Left colon (tissue), 2 donors: ENCODE measurements around the gene EDEM3. TPM values are rescaled to one million over a fixed set of nuclear protein-coding genes. Genes with fewer than 3 reads are reported as not detected.
A peak's percentile ranks its signal among the peaks of the same experiment; 100 is the strongest.
"Not testable (repeated sequence)": the region's sequence is repeated elsewhere in the genome, so short reads cannot be mapped to it uniquely, and the experiment has no call there.

Experiments used
- ATAC-seq: fragments of 200-7000 bp; cut with Tn5 transposase; one replicate; pipeline ENCODE4 v1.9.1; 2020; ENCODE audit warnings: mild to moderate bottlenecking, moderate library complexity
- DNase-seq, 2 donors: peaks; one replicate each; pipeline ENCODE4 v3.0.0-alpha.2; 2020
- intact Hi-C, 2 donors: fragments of 100-400 bp; cut with DNase I in 1 of 2; cut with micrococcal nuclease in 1 of 2; formaldehyde crosslinking; loops; one replicate each; pipeline versions ENCODE4 v1.11.2 to v1.14.0; 2022; cut with DNase I, micrococcal nuclease
- total RNA-seq, 2 donors: library from RNA; stranded (reverse); fragmentation: NEBNext Ultra II Directional; extraction: Animal tissue kit (Norgen Biotek cat#: 25700); gene quantifications; one replicate each; pipeline ENCODE4 v1.2.1, GENCODE V29; 2021
- donor health status: DM: no; HTN: no; CAD: no.
- donor health status: DM: yes; HTN: yes; CAD: no.

EDEM3 gene
- total RNA-seq, 2 donors from 2014 or later = 68.6 to 81.6 TPM

DNA sequence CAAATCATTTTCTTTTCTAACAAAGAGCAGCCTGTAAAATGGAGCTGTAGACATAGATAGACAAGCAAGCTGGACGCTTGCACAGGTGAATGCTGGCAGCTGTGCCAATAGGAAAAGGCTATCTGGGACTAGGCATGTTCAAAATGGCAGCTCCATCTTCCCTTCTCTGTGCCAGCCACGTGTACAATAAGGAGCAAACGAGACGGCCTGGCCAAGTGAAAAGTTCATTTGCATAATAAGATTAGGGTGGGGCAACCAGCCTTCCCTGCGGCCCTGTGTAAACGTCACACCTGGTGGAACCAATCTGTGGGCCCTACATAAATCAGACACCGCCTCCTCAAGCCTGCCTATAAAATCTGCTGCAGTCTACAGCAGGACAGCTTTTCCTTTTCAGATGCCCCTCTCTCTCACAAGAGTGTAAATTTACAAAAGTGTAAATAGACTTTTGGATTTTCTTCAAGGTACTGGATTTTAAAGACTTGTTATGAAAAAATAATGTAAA lies 16.6 kb upstream of the EDEM3 start:
- DNase-seq = no peak
- peak; percentile 40 for ATAC-seq
- intact Hi-C loops = no loop called here

DNA sequence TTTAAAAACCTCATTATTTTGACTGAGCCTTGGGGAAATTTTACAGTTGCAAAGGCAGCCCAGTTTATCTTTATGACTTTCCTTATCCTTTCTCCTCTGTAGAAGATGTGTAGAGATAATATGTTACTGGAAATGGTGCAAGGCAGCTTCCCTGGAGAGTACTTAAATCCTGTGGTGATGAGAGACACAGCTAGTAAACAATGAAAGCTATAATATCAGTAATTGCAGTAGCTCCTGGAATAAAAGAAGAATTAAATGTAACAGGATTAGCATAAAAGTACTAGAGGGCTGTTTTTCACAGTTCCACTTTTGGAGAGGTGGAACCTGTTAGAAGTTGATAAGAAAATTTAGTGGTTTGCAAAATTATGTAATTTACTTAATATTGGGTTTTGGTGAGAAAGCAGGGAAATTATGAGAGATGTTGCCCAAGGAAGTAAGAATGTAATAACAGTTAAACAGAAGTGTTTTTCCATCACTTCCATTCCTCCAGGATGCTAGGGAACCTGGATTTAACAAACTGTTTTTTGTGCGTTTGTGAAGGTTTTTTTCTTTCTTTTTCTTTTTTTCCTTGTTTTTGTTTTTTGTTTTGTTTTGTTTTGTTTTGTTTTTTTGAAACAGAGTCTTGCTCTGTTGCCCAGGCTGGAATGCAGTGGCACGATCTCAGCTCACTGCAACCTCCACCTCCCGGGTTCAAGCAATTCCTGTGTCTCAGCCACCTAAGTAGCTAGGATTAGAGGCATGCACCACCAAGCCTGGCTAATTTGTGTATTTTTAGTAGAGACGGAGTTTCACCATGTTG lies 15.7 kb upstream of the EDEM3 start:
- no peak for ATAC-seq

DNA sequence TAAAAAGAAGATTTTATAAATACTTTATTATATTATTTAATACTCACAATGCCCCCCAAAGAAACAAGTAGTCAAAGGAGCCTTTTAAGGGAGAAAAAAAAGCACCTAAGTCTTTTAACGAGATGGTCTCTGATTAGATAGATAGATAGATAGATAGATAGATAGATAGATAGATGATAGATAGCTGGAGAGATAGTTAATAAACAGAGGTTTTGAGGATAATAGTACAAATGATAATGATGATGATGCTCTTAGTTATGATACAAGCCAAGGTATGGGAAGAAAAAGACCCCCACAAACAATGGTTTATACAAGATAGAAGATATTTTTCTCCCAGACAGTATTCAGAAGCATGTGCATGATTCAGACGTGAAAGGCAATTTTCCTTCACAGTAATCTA lies 14.6 kb upstream of the EDEM3 start:
- DNase-seq = no peak
- intact Hi-C loops = no loop called here
- no peak for ATAC-seq

More for the DNA sequence above, 15.7 kb upstream of the EDEM3 start:
- intact Hi-C loops = no loop called here
- DNase-seq = no peak

DNA sequence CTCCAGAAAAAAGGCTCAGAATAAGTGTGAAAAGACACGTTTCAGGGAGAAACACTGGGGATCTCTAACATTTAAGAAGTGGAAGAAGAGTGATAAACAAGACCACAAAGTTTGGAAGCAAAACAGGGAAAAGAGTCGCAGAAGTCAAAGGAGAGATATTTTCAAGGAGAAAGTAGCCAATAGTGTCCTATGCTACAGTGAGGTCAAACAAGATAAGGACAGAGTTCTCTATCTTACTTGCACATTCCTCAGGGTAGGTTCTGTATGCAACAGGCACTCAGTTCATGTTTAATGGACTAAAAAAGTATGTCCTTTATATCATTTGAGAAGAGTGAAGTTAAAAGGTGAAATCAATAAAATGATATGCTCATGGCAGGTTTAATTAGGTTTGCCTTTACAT lies 13.8 kb upstream of the EDEM3 start:
- no peak for ATAC-seq
- intact Hi-C loops = no loop called here
- no peak for DNase-seq

DNA sequence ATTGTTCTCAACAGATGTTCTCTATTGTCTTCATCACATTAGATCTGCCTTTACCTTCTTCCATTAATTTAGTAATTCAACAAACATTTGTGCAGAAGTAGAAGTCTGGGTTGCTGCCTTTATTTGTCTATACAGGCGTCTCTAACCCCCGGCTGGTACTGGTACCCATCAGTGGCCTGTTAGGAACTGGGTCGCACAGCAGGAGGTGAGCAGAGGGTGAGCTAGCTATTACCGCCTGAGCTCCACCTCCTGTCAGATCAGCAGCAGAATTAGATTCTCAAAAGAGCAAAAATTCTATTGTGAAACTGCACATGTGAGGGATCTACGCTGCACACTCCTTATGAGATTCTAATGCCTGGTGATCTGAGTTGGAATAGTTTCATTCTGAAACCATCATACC lies 12.9 kb upstream of the EDEM3 start:
- ATAC-seq (no peak), DNase-seq (no peak)
- intact Hi-C loops = no loop called here

DNA sequence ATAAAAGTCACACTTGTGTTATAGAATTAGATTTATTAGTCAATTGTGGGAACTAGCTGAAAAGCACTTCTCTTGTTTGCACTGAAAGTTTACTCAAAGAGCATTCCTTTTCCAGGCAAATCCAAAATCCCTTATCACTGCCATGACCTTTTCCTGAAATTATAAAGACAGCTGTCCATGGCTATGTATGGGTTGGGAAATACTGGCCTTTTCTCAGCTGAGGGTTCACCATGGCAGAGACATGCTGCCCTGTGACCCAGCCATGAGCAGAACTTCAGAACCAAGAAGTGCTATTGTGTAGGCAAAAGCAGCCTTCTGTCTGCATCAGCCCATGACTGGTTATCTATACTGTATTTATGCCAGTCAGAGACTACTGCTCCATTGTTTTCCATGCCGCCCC lies 9.8 kb upstream of the EDEM3 start:
- intact Hi-C loops = no loop called here
- DNase-seq (no peak), ATAC-seq (no peak)

DNA sequence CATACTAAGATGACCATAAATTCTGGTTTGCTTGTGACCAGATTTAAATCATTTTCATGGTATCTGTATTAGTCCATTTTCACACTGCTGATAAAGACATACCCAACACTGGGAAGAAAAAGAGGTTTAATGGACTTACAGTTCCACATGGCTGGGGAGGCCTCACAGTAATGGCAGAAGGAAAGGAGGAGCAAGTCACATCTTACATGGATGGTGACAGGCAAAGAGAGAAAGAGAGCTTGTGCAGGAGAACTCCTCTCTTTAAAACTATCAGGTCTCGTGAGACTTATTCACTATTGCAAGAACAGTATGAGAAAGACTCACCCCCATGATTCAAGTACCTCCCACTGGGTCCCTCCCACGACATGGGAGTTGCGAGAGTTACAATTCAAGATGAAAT lies 8.9 kb upstream of the EDEM3 start:
- intact Hi-C loops, DNase-seq, ATAC-seq: not testable (repeated sequence)

DNA sequence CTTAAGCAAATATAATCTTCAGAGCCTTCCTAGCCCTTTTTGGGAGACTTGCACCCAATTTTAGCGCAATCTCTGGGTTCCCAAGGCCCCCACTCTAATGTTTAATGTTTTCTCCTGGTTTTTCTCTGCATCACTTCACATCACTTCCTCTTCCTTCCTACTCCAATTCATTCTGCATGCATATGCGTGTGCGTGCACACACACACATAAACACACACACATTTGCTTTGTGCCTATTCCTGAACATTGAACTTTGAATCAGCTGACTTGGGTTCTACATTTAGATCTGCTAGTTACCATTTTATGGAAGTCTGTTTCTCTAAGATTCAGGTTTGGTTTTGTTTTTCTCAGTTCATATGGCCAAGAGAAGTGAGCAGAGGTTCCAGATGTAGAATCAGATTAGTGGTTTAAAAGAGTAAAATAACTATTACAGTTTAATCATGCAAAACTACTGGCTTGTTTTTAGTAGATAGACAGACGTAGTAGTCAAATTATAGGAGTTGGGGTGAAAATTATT lies 7.4 kb upstream of the EDEM3 start:
- DNase-seq (no peak), ATAC-seq (peak; percentile 36)
- intact Hi-C loops = no loop called here

DNA sequence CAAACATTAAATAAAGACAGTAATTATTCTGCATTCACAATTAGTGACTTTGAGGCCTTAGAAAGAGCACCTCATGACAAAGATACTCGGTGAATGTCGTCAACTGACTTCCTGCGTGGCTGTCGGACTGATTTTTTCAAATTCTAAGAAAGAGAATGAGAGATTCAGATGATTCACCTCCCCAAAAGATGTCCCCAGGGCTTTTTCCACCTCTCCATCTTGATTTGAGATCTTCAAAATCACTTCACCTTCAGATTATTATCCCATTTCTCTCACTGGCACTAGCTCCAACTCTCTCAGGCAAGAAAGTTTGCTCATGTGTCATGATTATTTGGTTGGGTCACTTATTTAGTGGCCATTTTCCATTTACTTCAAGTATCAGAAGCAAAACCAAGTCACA lies 5.0 kb upstream of the EDEM3 start:
- intact Hi-C loops = no loop called here
- no peak for ATAC-seq
- no peak for DNase-seq

DNA sequence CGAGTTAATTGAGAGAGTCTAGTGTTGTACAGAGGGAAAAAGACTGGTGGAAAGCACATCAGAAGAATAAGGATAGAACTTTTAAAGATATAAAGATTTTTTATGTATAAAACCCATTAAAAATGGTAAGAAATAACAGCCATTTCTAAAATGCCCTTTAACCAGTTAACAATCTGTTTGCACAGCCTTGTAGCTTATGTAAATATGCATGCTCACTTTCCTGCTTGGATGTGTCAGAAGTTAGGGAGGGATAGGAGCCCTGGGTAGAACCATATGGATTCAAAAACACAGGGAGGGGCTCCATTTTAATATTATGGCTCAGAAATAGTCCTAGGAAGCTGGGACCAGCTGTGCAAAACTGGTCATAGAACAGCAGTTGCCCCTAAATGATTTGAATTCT lies 4.5 kb upstream of the EDEM3 start:
- DNase-seq (no peak), ATAC-seq (peak; percentile 15)
- intact Hi-C loops = no loop called here

DNA sequence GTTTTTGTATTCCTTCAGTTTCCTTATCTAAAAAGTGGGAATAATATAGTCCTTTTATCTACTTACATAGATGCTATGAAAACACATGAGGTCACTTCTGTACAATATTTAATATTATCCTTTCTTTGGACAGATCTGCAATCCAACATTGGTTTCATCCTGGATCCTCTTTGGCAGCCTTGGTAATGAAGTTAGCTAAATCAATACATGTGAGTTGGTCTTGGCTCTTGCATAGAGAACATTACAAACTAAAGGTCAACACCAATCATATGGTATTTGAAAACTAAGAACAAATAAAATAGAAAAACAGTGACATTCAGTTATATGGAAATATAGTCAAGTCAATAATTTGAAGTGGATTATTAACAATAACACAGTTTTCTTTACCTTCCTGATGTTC lies 3.2 kb upstream of the EDEM3 start:
- DNase-seq = no peak
- intact Hi-C loops = no loop called here
- ATAC-seq = no peak

DNA sequence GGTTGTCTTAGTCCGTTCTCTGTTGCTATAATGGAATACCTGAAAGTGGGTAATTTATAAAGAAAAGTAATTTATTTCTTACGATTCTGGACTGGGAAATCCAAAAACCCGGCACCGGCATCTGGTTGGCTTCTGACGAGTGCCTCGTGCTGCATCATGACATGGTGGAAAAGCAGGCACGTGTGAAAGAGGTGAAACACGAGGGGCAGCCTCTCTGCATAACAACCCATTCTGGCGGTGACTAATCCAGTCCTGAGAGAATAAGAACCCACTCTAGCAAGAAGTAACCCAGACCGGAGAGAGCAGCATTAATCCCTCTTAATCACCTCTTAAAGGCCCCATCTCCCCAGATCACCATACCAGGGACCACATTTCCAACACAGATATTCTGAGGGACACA lies 2.7 kb upstream of the EDEM3 start:
- intact Hi-C loops = no loop called here
- ATAC-seq (no peak), DNase-seq (no peak)

DNA sequence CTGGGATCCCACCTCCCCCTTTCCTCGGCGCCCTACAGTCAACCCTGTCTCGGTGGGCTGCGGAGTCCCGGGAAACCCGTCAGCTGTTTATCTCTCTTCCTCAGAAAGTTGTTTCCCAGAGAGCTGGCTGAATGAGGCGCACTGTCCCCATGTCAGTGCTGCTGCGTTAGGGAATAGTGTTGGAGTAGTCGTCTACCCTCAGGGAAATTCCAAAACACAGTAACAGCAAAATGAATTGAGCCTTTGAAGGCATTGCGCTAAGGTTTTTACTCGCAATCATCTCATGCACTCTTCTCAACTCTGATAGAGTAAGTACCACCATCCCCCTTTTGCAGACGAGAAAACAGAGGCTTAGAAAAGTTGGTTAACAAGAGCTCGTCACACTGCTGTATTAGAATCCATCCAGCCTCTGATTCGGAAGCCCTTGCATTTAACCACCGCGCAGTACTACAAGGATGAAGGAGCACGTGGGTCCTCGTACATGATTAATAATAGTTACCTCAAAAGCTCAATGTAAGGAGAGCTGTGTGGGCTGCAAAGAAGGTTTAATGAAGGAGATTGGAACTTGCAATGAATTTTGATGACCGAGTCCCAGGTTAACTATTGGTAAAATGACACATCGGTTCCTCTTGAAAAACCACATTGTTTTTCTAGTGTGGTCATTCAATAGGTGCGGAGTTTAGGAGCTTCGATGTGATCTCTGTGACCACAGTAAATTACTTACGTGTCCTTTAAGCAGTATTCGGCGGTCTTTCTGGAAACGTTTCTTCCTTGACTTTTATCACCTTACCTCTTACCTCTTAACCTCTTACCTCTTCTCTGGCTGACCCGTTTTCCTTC lies 788 bp upstream of the EDEM3 start:
- intact Hi-C loops = loop anchor here in 1 of 2 donors (2.0 kb wide), 1 partner anchor 49 kb away; no protein-coding TSS in a partner anchor
- ATAC-seq (peak; percentile 12), DNase-seq (peak in 1 of 2 donors; percentile 25)

DNA sequence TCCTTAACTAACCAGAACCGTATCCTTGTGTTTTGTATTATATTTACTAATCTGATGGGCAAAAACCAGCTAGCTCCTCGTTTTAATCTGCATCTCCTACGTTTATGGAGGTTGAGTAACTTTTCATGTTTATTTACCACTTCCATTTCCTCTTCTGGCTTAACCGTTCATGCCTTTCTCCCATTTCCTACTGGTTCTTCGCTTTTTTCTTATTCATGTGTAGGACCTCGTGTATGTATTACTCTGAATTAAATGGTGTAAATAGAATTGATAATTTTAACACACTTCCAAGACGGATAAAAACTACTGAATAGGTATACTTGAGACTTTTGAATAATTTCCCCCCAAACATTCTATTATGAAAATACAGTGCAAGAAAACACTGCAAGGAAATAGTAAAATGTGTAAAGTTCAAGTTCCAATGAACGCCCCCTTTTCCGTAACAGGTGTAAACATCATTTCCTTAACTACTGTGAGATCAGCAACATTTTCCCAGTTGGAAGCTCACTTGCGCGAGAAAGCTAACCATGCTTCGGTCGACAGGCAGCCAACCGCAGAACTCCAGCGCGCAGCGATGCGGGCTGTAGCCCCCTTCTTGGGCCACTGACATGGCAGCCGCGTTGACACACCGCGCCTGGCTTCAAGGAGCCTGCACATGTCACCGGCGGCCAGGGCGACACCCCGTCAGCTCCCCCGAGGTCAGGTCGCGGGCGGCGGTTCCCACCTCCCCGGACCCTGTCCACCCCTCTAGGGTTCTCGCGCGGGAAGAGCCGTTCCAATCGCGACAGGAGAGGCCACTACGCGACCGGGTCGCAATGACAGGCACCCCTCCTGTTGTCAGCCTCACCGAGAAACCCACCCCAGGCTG lies 816 bp downstream of the EDEM3 start:
- ATAC-seq = peak; percentile 33
- DNase-seq = peak; percentile 44 to 62
- intact Hi-C loops = loop anchor here in 1 of 2 donors (2.0 kb wide), 1 partner anchor 51 kb away; no protein-coding TSS in a partner anchor

DNA sequence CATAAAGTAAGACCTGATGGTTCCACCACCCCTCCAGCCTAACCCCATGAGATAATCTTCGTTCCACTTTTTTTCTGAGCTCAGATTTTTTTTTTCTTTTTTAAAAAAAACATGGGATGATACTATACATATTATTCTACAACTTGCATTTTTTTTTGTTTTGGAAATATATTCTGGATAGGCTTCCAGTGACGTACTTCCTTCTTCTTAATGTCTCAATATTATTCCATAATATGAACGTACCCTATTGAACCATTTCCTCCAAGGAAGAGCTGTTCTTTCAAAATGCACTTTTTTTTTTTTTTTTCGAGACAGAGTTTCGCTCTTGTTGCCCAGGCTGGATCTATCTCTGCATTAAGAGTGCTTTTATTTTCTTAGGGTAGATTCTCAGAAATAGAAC lies 1.5 kb downstream of the EDEM3 start:
- no peak for DNase-seq
- intact Hi-C loops = no loop called here
- no peak for ATAC-seq

DNA sequence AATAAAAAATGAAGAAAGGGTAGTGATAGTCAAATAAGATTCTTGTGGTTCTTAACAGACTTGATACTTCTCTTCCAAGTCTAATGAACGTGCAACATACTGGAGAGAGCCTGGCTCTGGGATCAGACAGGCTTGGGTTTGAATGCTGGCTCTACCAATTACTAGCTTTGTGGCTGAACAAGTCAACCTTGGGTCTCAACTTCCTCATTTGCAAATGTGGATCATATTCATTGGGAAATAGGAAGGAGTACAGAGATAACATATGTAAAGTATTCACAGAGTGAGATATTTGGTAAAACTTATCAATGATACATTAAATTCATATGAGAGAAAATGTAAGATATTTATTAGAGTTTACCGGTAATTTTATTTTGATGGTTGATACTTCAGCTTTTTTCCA lies 2.0 kb downstream of the EDEM3 start:
- DNase-seq = no peak
- intact Hi-C loops = no loop called here
- no peak for ATAC-seq

DNA sequence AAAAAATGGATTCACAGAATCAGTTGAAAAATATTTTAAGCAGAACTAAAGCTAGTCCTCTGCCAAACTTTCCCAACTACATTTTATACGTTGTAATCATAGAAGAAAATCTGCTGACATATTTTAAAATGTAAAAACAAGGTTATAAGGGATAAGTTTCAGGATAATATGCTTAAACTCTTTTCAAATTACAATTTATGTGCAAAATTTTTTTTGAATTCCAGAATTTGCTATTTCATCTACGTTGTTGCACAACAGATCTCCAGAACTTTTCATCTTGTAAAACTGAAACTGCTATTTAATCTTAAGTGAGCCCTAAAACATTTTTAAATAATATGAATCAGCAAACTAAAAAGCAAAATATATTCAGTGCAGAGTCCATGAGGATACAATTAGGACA lies 5.9 kb downstream of the EDEM3 start:
- DNase-seq (no peak), ATAC-seq (no peak)
- intact Hi-C loops = no loop called here

DNA sequence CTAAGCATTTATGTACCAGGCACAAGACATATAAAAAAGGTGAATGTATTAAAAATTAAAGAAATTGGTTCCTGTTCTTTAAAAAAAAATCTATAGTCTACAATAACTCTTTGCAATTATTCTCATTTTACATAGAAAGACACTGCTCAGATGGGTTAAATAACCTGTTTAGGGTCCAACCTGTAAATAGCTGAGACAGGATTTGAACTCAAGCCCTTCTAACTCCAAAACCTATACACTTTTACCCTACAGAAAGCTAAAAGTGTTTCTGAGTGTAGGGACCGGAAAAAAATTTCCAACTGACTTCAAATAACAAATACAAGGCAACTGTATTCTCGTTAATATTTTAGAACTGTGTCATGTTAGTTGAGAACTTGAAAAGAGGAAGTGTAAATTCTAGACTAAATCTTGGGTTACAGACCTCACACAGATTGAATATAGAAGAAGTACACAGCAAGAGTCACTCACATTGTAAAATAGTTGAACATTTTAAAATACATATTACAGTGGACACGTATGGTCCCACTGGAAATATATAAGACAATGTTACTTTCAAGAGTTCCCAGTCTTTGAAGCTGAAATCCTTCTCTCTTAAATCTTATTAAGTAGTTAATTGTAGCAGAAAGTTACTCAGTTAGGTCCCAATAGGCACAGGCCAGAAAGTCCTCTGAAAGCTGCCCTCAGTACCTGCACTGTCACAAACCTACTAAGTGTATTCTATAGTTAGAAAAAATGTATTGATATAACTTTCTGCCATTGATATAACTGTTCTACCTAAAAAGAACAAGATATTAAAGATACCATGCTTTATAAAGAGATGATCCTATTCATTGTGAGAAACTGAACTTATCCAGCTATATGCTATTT lies 7.3 kb downstream of the EDEM3 start:
- DNase-seq (no peak), ATAC-seq (no peak)
- intact Hi-C loops = no loop called here
